A549 (cell line): ENCODE measurements around the gene NHEJ1. TPM values are rescaled to one million over a fixed set of nuclear protein-coding genes. Genes with fewer than 3 reads are reported as not detected.

Source experiments
- ATAC-seq, 2 experiments: fragments of 200-7000 bp in 1 of 2; fragments of >200 bp in 1 of 2; cut with Nextera tagmentation in 1 of 2; cut with Tn5 transposase in 1 of 2; 3 replicates each; pipeline versions ENCODE4 v1.8.0 to v1.9.1; 2018 to 2020; ENCODE audit warnings: mild to moderate bottlenecking in 1 of 2, moderate library complexity in 1 of 2
- CTCF ChIA-PET: fragments of 300-600 bp; sonication (Branson Sonifier 250); formaldehyde crosslinking; extraction: SDS; loops from one replicate; lab custom pipeline; 2021; ENCODE audit warnings: antibody characterized with exemption, inconsistent platforms; lab: Yijun Ruan, JAX
- POLR2A ChIA-PET: fragments of 350-600 bp; formaldehyde crosslinking; extraction: SDS; loops from one replicate; lab custom pipeline; 2021; ENCODE audit warnings: antibody characterized with exemption, inconsistent platforms; lab: Yijun Ruan, JAX
- DNase-seq, 2 experiments: peaks; one replicate each; pipeline versions ENCODE4 v3.0.0 to v3.0.0-alpha.2; 2011 to 2016; ENCODE audit warnings: low read depth in 1 of 2, low spot score in 1 of 2
- FAIRE-seq: peaks from 2 replicates; lab custom pipeline; 2011; peaks lifted over from hg19 to GRCh38; lab: Jason Lieb, UNC
- H3K27ac ChIP-seq, 2 experiments: fragments of >200 bp; sonication (Bioruptor Twin); formaldehyde crosslinking; 3 replicates each; pipeline ENCODE4 v1.5.1; 2016 to 2017
- H3K4me1 ChIP-seq: fragments of >200 bp; sonication (Bioruptor Twin); formaldehyde crosslinking; 3 replicates; pipeline ENCODE4 v1.6.1; 2016
- H3K4me2 ChIP-seq: fragments of >200 bp; sonication (Bioruptor Twin); formaldehyde crosslinking; 3 replicates; pipeline ENCODE4 v1.6.1; 2016
- H3K4me3 ChIP-seq: fragments of >200 bp; sonication (Bioruptor Twin); formaldehyde crosslinking; 3 replicates; pipeline ENCODE4 v1.5.1; 2016
- H3K9me3 ChIP-seq: fragments of >200 bp; sonication (Bioruptor Twin); formaldehyde crosslinking; 3 replicates; pipeline ENCODE4 v1.6.1; 2016
- BHLHE40 ChIP-seq: IDR thresholded peaks from 2 replicates; pipeline ENCODE4 v1.6.1; 2012; ENCODE audit warnings: low read depth, low read length, inconsistent platforms
- CHD2 ChIP-seq: fragments of 150-350 bp; IDR thresholded peaks from 2 replicates; pipeline ENCODE4 v1.6.1; 2014; ENCODE audit warnings: low read length; ENCODE audit not compliant: partially characterized antibody
- CHD4 ChIP-seq: fragments of 200-600 bp; sonication (generic); IDR thresholded peaks from 2 replicates; pipeline ENCODE4 v1.6.1; 2016; ENCODE audit warnings: antibody characterized with exemption, mild to moderate bottlenecking, borderline replicate concordance
- E2F6 ChIP-seq: IDR thresholded peaks from 2 replicates; pipeline ENCODE4 v1.6.1; 2012; ENCODE audit warnings: low read depth, borderline replicate concordance
- ELK1 ChIP-seq: fragments of 150-350 bp; IDR thresholded peaks from 2 replicates; pipeline ENCODE4 v1.6.1; 2014; ENCODE audit warnings: low read depth, mild to moderate bottlenecking, low read length
- HOXB13 ChIP-seq: fragments of 250-450 bp; sonication (Bioruptor Pico); IDR thresholded peaks from 2 replicates; pipeline ENCODE4 v1.5.0; 2020; ENCODE audit warnings: low read depth, mild to moderate bottlenecking, moderate library complexity
- JUNB ChIP-seq: fragments of >200 bp; sonication (Bioruptor Twin); formaldehyde crosslinking; IDR thresholded peaks from 2 replicates; pipeline ENCODE4 v1.6.1; 2016
- KDM1A ChIP-seq: fragments of 200-600 bp; sonication (generic); IDR thresholded peaks from 2 replicates; pipeline ENCODE4 v1.6.1; 2016; ENCODE audit warnings: low read depth, mild to moderate bottlenecking
- MAFK ChIP-seq: fragments of 450-650 bp; IDR thresholded peaks from 2 replicates; pipeline ENCODE4 v1.6.1; 2014; ENCODE audit not compliant: partially characterized antibody
- MYC ChIP-seq: IDR thresholded peaks from 2 replicates; pipeline ENCODE4 v1.6.1; 2012; ENCODE audit warnings: mild to moderate bottlenecking, inconsistent platforms, low read length, improper control_type of control experiment, borderline replicate concordance
- NFE2L2 ChIP-seq: fragments of 150-350 bp; conservative IDR thresholded peaks from 2 replicates; pipeline ENCODE4 v1.6.1; 2014; ENCODE audit warnings: low read length
- NR3C1 ChIP-seq: fragments of >200 bp; sonication (Bioruptor Twin); formaldehyde crosslinking; IDR thresholded peaks from 3 replicates; pipeline ENCODE4 v1.6.1; 2017
- PHF8 ChIP-seq: fragments of 200-600 bp; sonication (generic); IDR thresholded peaks from 2 replicates; pipeline ENCODE4 v1.6.1; 2016; ENCODE audit warnings: low read depth, mild to moderate bottlenecking, antibody characterized with exemption, moderate library complexity, borderline replicate concordance
- RAD21 ChIP-seq, 2 experiments: fragments of >200 bp in 1 of 2; sonication (Bioruptor Twin) in 1 of 2; formaldehyde crosslinking in 1 of 2; IDR thresholded peaks in 1 of 2; conservative IDR thresholded peaks in 1 of 2; 2 replicates in 1 of 2; 3 replicates in 1 of 2; pipeline ENCODE4 v1.6.1; 2012 to 2018; ENCODE audit warnings: inconsistent platforms in 1 of 2
- RCOR1 ChIP-seq: fragments of 150-350 bp; IDR thresholded peaks from 2 replicates; pipeline ENCODE4 v1.6.1; 2014; ENCODE audit warnings: antibody characterized with exemption, low read length, low read depth
- REST ChIP-seq: fragments of 200-600 bp; sonication (generic); IDR thresholded peaks from 2 replicates; pipeline ENCODE4 v1.6.1; 2016; ENCODE audit warnings: antibody characterized with exemption, mild to moderate bottlenecking, moderate library complexity
- RFX5 ChIP-seq: fragments of 450-650 bp; IDR thresholded peaks from 2 replicates; pipeline ENCODE4 v1.7.1; 2014; ENCODE audit warnings: antibody characterized with exemption, mild to moderate bottlenecking, moderate library complexity
- RNF2 ChIP-seq: fragments of 200-600 bp; sonication (generic); IDR thresholded peaks from 2 replicates; pipeline ENCODE4 v1.6.1; 2016; ENCODE audit warnings: low read depth, mild to moderate bottlenecking, antibody characterized with exemption, moderate library complexity, borderline replicate concordance
- TP53 ChIP-seq: fragments of 250-450 bp; sonication (Bioruptor Pico); IDR thresholded peaks from 2 replicates; pipeline ENCODE4 v1.5.0; 2021; ENCODE audit warnings: mild to moderate bottlenecking, moderate library complexity
- ZC3H11A ChIP-seq: fragments of 450-650 bp; IDR thresholded peaks from 2 replicates; pipeline ENCODE4 v1.6.1; 2014; ENCODE audit warnings: antibody characterized with exemption, mild to moderate bottlenecking
- ZFP36 ChIP-seq: fragments of 450-650 bp; IDR thresholded peaks from 2 replicates; pipeline ENCODE4 v1.6.1; 2014; ENCODE audit warnings: borderline replicate concordance; ENCODE audit not compliant: partially characterized antibody
- ZNF302 ChIP-seq: fragments of 250-450 bp; sonication (Bioruptor Pico); IDR thresholded peaks from 2 replicates; pipeline ENCODE4 v1.9.0; 2021; ENCODE audit warnings: inconsistent platforms, mild to moderate bottlenecking, moderate library complexity
- WGBS: methylation state at CpG from one replicate; pipeline ENCODE4 v1.1.6; 2017; ENCODE audit errors: missing lambda C conversion rate; 5-methylcytosine and 5-hydroxymethylcytosine counted together
- polyA plus RNA-seq, 4 experiments: library from polyadenylated mRNA; depleted of rRNA in 3 of 4; stranded (reverse); fragments of >200 nt; fragmentation: RNase III in 1 of 4; extraction: RNeasy Plus Mini Kit Qiagen cat#74134 plus additional on column Dnase treatment in 1 of 4; gene quantifications; 2 replicates in 3 of 4; 3 replicates in 1 of 4; pipeline ENCODE4 v1.2.3, GENCODE V29; 2011 to 2017

Gene NHEJ1
- polyA plus RNA-seq, 2 of the 4 experiments (the other 2 are of a cell fraction), result 18.5 to 31.8 TPM

- Histone ChIP-seq H3K4me2 (no peak overlapping the region), H3K9me3 (no peaks in the 10 kb centered on the region), H3K4me1 (peaks cover 10% of the 10 kb centered on the region), H3K4me3 (no peak overlapping the region), H3K27ac (no peak overlapping the region)
- 84% methylated on average over 4 of the region's 5 CpGs for WGBS
- ChIA-PET CTCF (interaction anchor here (1.0 to 4.0 kb wide), 11 partner anchors 10 to 123 kb away, joined by 3 to 24 read pairs (median 5); partner anchors contain the start of genes NHEJ1, SLC23A3 and ZFAND2B), POLR2A (interaction anchor here (1.7 kb wide), 1 partner anchor 26 kb away, joined by 5 read pairs; the partner anchor contains the start of gene ZFAND2B)
- ATAC-seq, result no peak
- FAIRE-seq, result no peak
- TF ChIP-seq RFX5 (no peak), NR3C1 (no peak), PHF8 (no peak), REST (no peak), ELK1 (no peak), ZC3H11A (no peak), CHD2 (no peak), RCOR1 (no peak)
- DNase-seq, result no peak
Measured at GRCh38 chr2:219180961-219181360, 20.3 kb upstream of the NHEJ1 start.

GRCh38 chr2:219179601-219180465 lies 19.2 kb upstream of the NHEJ1 start:
- Histone ChIP-seq H3K4me2 (peak overlapping the region; percentile 97), H3K4me1 (peaks cover 15% of the 10 kb centered on the region)
- WGBS, result 95% methylated on average over 9 of the region's 9 CpGs
- TF ChIP-seq CHD4, result no peak
- TF ChIP-seq ZNF302 (CRISPR knock-in tag), result no peak
- TF ChIP-seq, all 56 proteins: peak for 0
- POLR2A ChIA-PET, result interaction anchor here (1.0 kb wide), 1 partner anchor 27 kb away, joined by 9 read pairs; the partner anchor contains the start of gene ZFAND2B
- DNase-seq (no peak), FAIRE-seq (no peak), ATAC-seq (no peak)
- CTCF ChIA-PET, result interaction anchor here (0.6 to 4.0 kb wide), 9 partner anchors 14 to 182 kb away, joined by 3 to 24 read pairs (median 4); partner anchors contain the start of gene NHEJ1
- no peak overlapping the region for H3K4me3 ChIP-seq
- H3K9me3 ChIP-seq, result no peaks in the 10 kb centered on the region
- no peak overlapping the region for H3K27ac ChIP-seq

GRCh38 chr2:219178377-219179175 lies 18.0 kb upstream of the NHEJ1 start:
- Histone ChIP-seq H3K4me2 (peak overlapping the region; percentile 97), H3K4me1 (peaks cover 15% of the 10 kb centered on the region), H3K4me3 (peak overlapping the region; percentile 84), H3K27ac (peak overlapping the region; percentile 83 to 96), H3K9me3 (no peaks in the 10 kb centered on the region)
- 13% methylated on average over 18 of the region's 45 CpGs for WGBS
- ATAC-seq, result peak; percentile 2 to 31
- no peak for FAIRE-seq
- POLR2A ChIA-PET, result no interaction called here
- CTCF ChIA-PET, result interaction anchor here (2.4 to 10.6 kb wide), 2 partner anchors 118 to 120 kb away, joined by 7 to 177 read pairs; no protein-coding TSS in a partner anchor
- no peak for TF ChIP-seq RCOR1
- TF ChIP-seq JUNB, result no peak
- TF ChIP-seq TP53 (CRISPR knock-in tag), result no peak
- TF ChIP-seq KDM1A, result no peak
- no peak for TF ChIP-seq MYC
- TF ChIP-seq E2F6, result no peak
- no peak for TF ChIP-seq CHD4
- no peak for TF ChIP-seq NFE2L2
- no peak for TF ChIP-seq BHLHE40
- TF ChIP-seq HOXB13 (CRISPR knock-in tag), result no peak
- no peak for TF ChIP-seq RAD21 (conservative IDR thresholded peaks at IDR 0.05 in 1 of 2, IDR thresholded peaks at IDR 0.05 in 1 of 2)
- no peak for TF ChIP-seq MAFK
- no peak for TF ChIP-seq RNF2
- no peak for TF ChIP-seq ZFP36
- TF ChIP-seq CHD2, result no peak
- peak; percentile 21 to 24 for DNase-seq
